Testis (tissue), 2 donors: ENCODE measurements around the gene RASAL1.

Source experiments
- CTCF ChIP-seq, 3 experiments: fragments of 450-650 bp in 2 of 3; fragments of 200-600 bp in 1 of 3; sonication (generic) in 1 of 3; IDR thresholded peaks; one replicate each; pipeline ENCODE4 v1.5.1; 2016 to 2019; ENCODE audit warnings: antibody characterized with exemption in 3 of 3, mild to moderate bottlenecking in 2 of 3, moderate library complexity in 1 of 3
- POLR2A ChIP-seq: fragments of 450-650 bp; IDR thresholded peaks from one replicate; pipeline ENCODE4 v1.6.1; 2017; ENCODE audit warnings: antibody characterized with exemption, mild to moderate bottlenecking, moderate library complexity

- TF ChIP-seq POLR2A (no peak), CTCF (IDR thresholded peaks at IDR 0.05) (no peak)
Measured at GRCh38 chr12:113159937-113160336, 24.4 kb upstream of the RASAL1 start.
